Activated CD8-positive, alpha-beta T cell treated with anti-CD3 and anti-CD28 coated beads, Interleukin-2, amount 10 ng/mL, durations not matched to agents 7 days and 5 days (primary cell): ENCODE measurements around the gene PRKCA. TPM values are rescaled to one million over a fixed set of nuclear protein-coding genes. Genes with fewer than 3 reads are reported as not detected.

Experiments used
- ATAC-seq: fragments of 150-1000 bp; cut with Tn5 transposase; one replicate; pipeline ENCODE4 v1.10.0; 2021; ENCODE audit warnings: moderate library complexity
- CTCF ChIA-PET: fragments of 350-600 bp; sonication (Branson Sonifier 250); formaldehyde crosslinking; loops from one replicate; lab custom pipeline; 2021; ENCODE audit warnings: antibody characterized with exemption; lab: Charles Lee
- POLR2A ChIA-PET: fragments of 350-600 bp; sonication (Branson Sonifier 250); formaldehyde crosslinking; loops from one replicate; lab custom pipeline; 2021; ENCODE audit warnings: antibody characterized with exemption; lab: Charles Lee
- DNase-seq: peaks from one replicate; pipeline ENCODE4 v3.0.0-alpha.2; 2020
- H3K27ac Mint-ChIP-seq: one replicate; pipeline ENCODE4 v1.8.0; 2021; ENCODE audit warnings: mild to moderate bottlenecking, mixed read lengths
- H3K27me3 Mint-ChIP-seq: one replicate; pipeline ENCODE4 v1.8.0; 2021; ENCODE audit warnings: low read depth, mixed read lengths
- H3K36me3 Mint-ChIP-seq: one replicate; pipeline ENCODE4 v1.8.0; 2021; ENCODE audit warnings: low read depth, mixed read lengths
- H3K4me1 Mint-ChIP-seq: one replicate; pipeline ENCODE4 v1.8.0; 2021; ENCODE audit warnings: low read depth, mixed read lengths
- H3K4me3 Mint-ChIP-seq: one replicate; pipeline ENCODE4 v1.8.0; 2021; ENCODE audit warnings: mild to moderate bottlenecking, mixed read lengths
- H3K9me3 Mint-ChIP-seq: one replicate; pipeline ENCODE4 v1.8.0; 2022; ENCODE audit warnings: mixed read lengths; ENCODE audit not compliant: insufficient read depth
- total RNA-seq, 2 experiments: library from RNA; stranded (reverse); gene quantifications; one replicate each; pipeline ENCODE4 v1.2.3, GENCODE V29; 2021

Gene PRKCA
- total RNA-seq, 2 experiments from 2014 or later = 74.1 to 76.9 TPM

DNA sequence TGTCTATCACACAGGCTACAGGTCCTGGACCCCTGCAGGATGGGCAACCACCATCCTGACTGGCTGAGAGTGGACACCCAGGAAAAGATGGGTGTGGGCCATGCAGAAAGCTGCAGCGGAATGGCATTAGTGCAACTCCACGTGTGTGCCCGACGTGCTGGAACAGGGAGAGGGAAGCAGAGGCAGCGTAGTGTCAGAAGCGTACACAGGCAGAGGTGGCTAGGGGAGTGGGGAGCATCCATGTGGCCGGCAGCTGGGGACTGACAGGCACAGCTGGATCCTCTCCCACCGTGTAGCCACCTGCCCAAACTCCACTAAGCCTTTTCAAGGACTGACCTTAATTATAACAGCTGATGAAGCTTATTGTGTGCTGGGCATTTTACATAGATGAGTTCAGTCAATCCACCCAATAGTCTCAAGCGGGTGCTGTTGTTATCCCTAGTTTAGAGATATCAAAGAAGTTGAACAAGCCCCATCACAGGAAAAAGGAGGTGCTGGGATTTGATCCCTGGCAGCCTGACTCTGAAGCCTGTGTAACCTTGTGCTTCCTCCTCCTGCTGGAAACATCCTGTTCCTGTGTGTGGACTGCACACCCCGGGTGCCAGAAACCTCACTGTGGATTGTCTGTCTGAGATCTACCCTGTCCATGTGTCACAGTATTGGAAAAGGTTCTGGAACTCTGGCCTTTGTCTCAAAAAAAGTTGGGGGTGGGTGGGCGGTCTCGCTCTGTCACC is 114.0 kb downstream of the PRKCA start:
- ChIA-PET CTCF (no interaction called here), POLR2A (no interaction called here)
- H3K9me3 Mint-ChIP-seq = no peaks in the 10 kb centered on the region
- no peaks in the 10 kb centered on the region for H3K27me3 Mint-ChIP-seq
- DNase-seq (no peak), ATAC-seq (no peak)
- H3K4me1 Mint-ChIP-seq = peaks cover 60% of the 10 kb centered on the region
- H3K27ac Mint-ChIP-seq = no peak overlapping the region
- H3K36me3 Mint-ChIP-seq = peaks cover 27% of the 10 kb centered on the region
- H3K4me3 Mint-ChIP-seq = no peak overlapping the region

DNA sequence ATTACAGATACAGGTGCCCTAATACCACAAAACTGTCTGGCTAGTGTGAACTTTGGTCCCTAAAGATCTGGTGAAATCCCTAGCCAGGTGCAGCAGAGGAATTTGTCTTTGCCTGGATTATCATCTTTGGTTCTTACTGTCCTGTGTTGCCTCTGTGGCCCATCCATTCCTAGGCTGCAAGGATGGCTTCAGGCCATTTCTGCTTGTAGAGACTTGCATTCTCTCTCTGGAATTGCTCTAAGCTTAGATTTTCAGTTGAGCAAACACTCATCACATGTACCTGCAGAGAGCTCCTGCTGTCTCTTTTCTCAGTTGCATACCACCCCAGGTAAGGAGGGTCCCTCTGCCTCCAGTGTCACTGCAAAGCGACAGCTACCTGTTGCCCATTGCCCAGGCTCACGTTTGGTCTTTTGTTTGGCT is 114.9 kb downstream of the PRKCA start:
- ChIA-PET CTCF (interaction anchor here (0.8 kb wide), 1 partner anchor 18 kb away, joined by 3 read pairs; no protein-coding TSS in a partner anchor), POLR2A (no interaction called here)
- ATAC-seq (no peak), DNase-seq (no peak)
- no peaks in the 10 kb centered on the region for H3K27me3 Mint-ChIP-seq
- H3K9me3 Mint-ChIP-seq = no peaks in the 10 kb centered on the region
- H3K4me3 Mint-ChIP-seq = no peak overlapping the region
- peaks cover 63% of the 10 kb centered on the region for H3K4me1 Mint-ChIP-seq
- peaks cover 32% of the 10 kb centered on the region for H3K36me3 Mint-ChIP-seq
- H3K27ac Mint-ChIP-seq = no peak overlapping the region

DNA sequence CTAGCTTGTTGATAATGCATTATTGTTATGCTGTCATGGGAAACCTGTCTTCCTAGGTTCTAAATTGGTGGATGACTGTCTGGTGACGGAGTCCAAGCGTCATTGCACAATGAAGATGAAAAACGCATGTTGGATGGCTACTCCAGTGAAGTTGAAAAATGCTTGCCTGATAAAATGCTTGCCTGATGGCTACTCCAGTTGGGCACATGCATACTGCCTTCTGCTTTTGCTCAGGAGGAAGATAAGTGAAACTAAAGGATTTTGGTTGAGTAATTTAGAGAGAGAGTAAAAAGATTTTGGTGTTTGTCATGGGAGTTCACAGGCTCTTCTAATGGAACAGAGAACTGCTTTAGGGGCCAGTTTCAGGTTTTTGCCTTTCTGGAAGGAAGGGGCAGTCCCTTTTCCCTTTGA is 118.6 kb downstream of the PRKCA start:
- Mint-ChIP-seq H3K27me3 (no peaks in the 10 kb centered on the region), H3K27ac (peak overlapping the region; percentile 3), H3K36me3 (peaks cover 23% of the 10 kb centered on the region), H3K4me3 (no peak overlapping the region), H3K9me3 (no peaks in the 10 kb centered on the region), H3K4me1 (peaks cover 54% of the 10 kb centered on the region)
- ChIA-PET CTCF (interaction anchor here (0.6 to 1.1 kb wide), 2 partner anchors 11 to 15 kb away, joined by 3 to 4 read pairs; no protein-coding TSS in a partner anchor), POLR2A (no interaction called here)
- no peak for DNase-seq
- no peak for ATAC-seq

DNA sequence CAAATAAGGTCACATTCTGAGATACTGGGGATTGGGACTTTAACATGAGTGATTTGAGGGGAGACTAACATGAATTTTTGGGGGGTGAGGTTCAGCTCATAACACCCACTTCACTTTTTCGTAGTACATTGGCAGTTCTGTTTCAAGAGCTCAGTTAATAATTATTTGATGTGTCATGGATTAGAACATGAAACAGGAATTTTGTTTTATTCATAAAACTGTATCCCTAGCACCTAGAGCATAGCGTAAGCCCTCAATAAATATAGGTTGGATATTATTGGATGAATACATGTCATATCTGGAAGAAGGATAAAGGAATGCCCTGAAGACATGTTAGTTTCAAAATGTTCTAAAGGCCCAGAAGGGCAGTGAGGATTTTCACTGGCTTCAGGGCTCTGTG is 119.8 kb downstream of the PRKCA start:
- CTCF ChIA-PET = no interaction called here
- Mint-ChIP-seq H3K27me3 (no peaks in the 10 kb centered on the region), H3K4me1 (peaks cover 53% of the 10 kb centered on the region), H3K9me3 (no peaks in the 10 kb centered on the region), H3K27ac (peak overlapping the region; percentile 41), H3K36me3 (peaks cover 25% of the 10 kb centered on the region), H3K4me3 (no peak overlapping the region)
- ATAC-seq = no peak
- POLR2A ChIA-PET = no interaction called here
- DNase-seq = no peak

DNA sequence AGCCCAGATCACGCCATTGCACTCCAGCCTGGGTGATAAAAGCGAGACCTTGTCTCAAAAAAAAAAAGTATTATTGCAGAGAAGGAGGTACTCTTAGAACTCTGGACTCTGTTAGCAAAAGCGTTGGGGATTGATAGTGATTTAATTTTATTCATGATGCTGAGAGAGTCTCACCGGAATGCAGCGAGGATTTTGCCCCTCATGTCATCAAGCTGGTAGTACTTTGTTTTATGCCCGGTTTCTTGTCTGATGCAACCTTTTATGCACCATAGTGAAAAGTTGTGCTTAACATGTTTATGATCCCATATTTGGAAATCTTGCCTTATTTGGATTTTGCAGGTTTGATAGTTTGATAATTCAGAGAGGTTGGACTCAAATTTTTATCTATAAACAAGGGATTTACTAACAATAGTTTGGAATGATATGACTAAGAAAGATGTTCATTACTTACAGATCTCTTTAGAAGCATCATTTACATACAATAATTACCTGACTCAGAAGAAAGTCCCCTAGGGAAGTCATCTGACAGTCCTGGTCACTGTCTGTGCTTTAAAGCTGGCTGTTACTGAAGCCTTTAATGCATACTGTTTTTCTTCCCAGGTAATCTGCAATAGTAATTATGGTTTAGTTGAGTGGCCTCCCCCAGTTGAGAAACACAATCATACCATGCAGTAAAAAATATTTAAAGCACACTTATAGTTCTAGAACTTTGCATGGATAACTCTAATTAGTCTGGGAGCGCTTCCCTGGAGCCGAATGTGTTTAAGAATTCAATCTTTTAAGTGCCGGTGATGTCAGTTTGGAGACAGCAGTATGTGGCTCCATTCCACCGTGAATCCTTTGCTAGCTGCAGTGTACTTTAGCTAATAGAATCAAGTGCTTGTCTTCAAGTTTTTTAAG is 120.9 kb downstream of the PRKCA start:
- Mint-ChIP-seq H3K36me3 (peaks cover 27% of the 10 kb centered on the region), H3K4me1 (peaks cover 58% of the 10 kb centered on the region), H3K27ac (no peak overlapping the region), H3K27me3 (no peaks in the 10 kb centered on the region), H3K9me3 (no peaks in the 10 kb centered on the region), H3K4me3 (no peak overlapping the region)
- ATAC-seq (no peak), DNase-seq (no peak)
- POLR2A ChIA-PET = interaction anchor here (0.6 kb wide), 1 partner anchor 94 kb away, joined by 5 read pairs; no protein-coding TSS in a partner anchor
- CTCF ChIA-PET = interaction anchor here (0.9 to 1.1 kb wide), 4 partner anchors 17 to 108 kb away, joined by 3 read pairs; no protein-coding TSS in a partner anchor

DNA sequence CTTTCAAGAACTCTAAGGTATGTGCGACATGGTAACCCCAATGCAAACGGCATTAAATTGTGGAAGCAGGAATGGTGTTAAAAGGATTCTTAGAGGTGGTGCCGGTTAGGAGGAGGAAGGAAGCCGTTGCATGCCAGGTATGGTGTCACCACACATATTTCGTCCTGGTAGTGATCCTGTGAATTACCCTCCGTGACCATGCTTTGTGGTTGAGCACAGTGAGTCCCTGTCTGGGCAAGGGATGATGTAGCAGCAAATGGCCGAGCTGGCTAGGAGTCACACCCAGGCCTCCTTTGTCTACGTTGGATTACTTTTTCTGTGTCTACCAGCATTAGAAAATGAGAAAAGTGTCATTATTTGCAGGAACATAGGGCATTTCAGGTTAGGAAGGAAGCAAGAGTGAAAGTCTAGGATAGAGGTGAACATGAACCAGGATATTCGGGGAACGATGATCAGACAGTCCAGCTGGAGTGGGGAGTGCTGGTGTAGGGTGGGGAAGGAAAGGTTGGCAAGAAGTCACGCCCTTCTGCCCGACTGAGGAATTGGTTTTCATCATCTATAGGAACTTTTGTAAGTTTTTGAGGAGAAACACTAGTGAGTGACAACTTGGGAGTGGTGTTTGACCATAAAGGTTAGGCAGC is 123.5 kb downstream of the PRKCA start:
- ChIA-PET POLR2A (no interaction called here), CTCF (interaction anchor here (0.7 to 2.1 kb wide), 7 partner anchors 11 to 171 kb away, joined by 3 to 9 read pairs (median 4); no protein-coding TSS in a partner anchor)
- H3K9me3 Mint-ChIP-seq = no peaks in the 10 kb centered on the region
- no peaks in the 10 kb centered on the region for H3K27me3 Mint-ChIP-seq
- no peak for DNase-seq
- H3K4me3 Mint-ChIP-seq = peak overlapping the region; percentile 41
- H3K4me1 Mint-ChIP-seq = peaks cover 67% of the 10 kb centered on the region
- H3K36me3 Mint-ChIP-seq = peaks cover 21% of the 10 kb centered on the region
- ATAC-seq = no peak
- H3K27ac Mint-ChIP-seq = peak overlapping the region; percentile 78

DNA sequence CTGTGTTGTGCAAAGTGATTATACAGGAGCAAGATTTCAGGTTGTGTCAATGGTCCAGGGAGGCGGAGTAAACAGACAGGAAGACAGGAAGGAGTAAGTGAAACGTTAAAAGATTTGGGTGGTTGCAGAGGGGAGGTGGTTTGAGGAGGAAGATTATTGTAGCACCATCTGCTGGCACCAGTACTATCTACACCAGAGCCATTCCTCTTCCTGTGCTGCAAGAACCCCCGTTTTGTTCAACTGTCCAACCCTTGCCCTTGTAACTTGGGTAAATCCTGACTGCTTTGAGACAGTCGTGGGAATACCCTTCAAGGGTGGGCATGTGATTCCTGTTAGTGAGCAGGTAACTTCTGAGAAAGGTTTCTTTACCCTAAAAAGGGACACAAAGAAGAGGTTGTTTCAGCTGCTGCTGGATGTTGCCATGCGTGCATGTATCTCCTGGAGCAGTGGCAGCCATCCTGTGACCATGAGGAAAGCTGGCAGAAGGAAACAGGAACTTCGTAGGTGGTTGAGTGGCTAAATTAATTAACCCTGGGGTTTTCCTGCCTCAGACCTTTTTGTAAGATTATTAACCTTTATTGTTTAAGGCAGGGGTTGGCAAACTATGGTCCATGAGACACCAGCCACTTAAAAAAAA is 124.1 kb downstream of the PRKCA start:
- ChIA-PET POLR2A (no interaction called here), CTCF (interaction anchor here (0.6 to 2.1 kb wide), 10 partner anchors 11 to 171 kb away, joined by 3 to 9 read pairs (median 4); no protein-coding TSS in a partner anchor)
- no peaks in the 10 kb centered on the region for H3K9me3 Mint-ChIP-seq
- peaks cover 65% of the 10 kb centered on the region for H3K4me1 Mint-ChIP-seq
- peak overlapping the region; percentile 78 for H3K27ac Mint-ChIP-seq
- peak overlapping the region; percentile 41 for H3K4me3 Mint-ChIP-seq
- DNase-seq (peak; percentile 74), ATAC-seq (peak; percentile 96)
- no peaks in the 10 kb centered on the region for H3K27me3 Mint-ChIP-seq
- peaks cover 16% of the 10 kb centered on the region for H3K36me3 Mint-ChIP-seq

DNA sequence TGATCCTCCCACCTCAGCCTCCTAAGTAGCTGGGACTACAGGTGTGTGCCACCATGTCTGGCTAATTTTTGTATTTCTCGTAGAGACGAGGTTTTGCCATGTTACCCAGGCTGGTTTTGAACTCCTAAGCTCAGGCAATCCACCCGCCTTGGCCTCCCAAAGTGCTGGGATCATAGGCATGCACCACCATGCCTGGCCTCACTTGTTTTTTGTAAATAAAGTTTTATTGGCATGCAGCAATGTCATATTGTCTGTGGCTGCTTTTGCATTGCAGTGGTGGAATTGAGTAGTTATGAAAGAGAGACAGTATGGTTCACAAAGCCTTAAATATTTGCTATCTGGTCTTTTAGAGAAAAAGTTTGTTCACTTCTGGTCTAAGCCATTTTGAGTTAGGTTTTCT is 124.7 kb downstream of the PRKCA start:
- ATAC-seq (no peak), DNase-seq (no peak)
- peaks cover 65% of the 10 kb centered on the region for H3K4me1 Mint-ChIP-seq
- POLR2A ChIA-PET = no interaction called here
- peaks cover 12% of the 10 kb centered on the region for H3K36me3 Mint-ChIP-seq
- no peaks in the 10 kb centered on the region for H3K9me3 Mint-ChIP-seq
- no peak overlapping the region for H3K4me3 Mint-ChIP-seq
- H3K27ac Mint-ChIP-seq = no peak overlapping the region
- CTCF ChIA-PET = interaction anchor here (0.6 to 2.1 kb wide), 10 partner anchors 12 to 172 kb away, joined by 3 to 9 read pairs (median 4); no protein-coding TSS in a partner anchor
- no peaks in the 10 kb centered on the region for H3K27me3 Mint-ChIP-seq

DNA sequence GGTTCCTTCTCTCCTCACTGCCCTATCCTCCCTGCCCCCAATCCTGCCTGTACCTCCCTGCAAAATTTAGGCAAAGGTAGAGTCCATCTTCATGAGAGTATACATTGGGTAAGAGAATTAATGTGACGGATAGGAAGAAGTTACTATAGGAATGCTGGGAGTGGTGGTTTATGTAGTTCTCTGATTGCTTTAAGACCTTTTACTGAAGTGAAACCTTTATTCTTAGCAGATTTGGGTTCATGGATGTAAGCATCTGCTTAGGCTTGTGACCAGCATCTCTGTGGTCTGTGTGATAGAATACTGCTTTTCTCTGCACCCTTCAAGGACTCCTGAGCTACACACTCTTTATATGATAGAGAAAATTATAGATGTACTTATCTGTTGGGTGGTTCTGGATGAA is 127.3 kb downstream of the PRKCA start:
- CTCF ChIA-PET = interaction anchor here (0.8 to 1.4 kb wide), 3 partner anchors 102 to 229 kb away, joined by 3 to 8 read pairs (median 3); no protein-coding TSS in a partner anchor
- Mint-ChIP-seq H3K9me3 (no peaks in the 10 kb centered on the region), H3K36me3 (peaks cover 12% of the 10 kb centered on the region), H3K27ac (no peak overlapping the region), H3K4me1 (peaks cover 69% of the 10 kb centered on the region), H3K27me3 (no peaks in the 10 kb centered on the region), H3K4me3 (no peak overlapping the region)
- DNase-seq = no peak
- no peak for ATAC-seq
- POLR2A ChIA-PET = no interaction called here

DNA sequence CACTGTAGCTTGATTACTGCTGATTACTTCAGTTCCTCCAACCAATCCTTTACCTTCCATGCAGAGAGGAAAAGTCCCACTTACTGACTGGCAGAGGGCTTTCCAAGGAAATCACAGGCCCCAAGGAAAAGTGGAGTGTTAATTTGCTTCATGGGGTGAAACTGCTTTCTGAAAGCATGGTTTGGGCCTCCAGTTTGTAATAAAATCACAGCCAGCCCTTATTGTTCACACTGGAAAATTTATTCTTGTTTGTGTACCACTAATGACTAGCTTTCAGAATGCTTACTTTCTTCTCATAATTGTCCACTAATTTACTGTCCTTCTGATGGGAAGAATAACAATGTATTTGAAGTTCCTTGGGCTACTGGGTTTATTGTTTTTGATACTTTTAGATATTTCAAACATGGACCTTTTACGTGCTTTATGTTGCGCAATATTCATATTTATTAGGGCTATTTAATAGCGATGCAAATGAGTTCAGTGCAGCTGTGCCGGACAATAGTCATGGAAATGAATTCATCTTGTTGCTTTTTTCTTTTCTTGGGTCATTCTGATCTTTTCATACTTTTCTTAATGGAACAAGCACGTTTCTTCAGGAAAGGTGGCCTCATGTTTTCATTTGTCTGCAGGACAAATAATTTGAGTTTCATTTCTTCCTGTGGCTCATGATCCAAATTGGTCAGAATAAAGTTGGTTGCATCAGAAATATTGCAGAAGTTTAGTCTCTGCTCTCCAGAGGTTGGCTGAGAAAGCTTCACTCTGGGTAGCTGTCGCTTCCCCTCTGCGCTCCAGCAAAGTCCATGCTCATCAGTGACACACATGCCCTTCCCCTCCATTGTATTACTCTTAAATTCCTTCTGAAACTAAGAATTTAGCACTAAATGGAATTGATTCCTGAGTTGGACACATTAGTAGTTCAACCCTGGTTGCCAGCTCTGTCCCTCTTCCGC is 128.7 kb downstream of the PRKCA start:
- CTCF ChIA-PET = interaction anchor here (0.6 to 1.4 kb wide), 4 partner anchors 10 to 124 kb away, joined by 3 to 5 read pairs (median 3); no protein-coding TSS in a partner anchor
- H3K9me3 Mint-ChIP-seq = no peaks in the 10 kb centered on the region
- H3K27ac Mint-ChIP-seq = no peak overlapping the region

More for the DNA sequence above, 128.7 kb downstream of the PRKCA start:
- H3K4me3 Mint-ChIP-seq = no peak overlapping the region
- peaks cover 7% of the 10 kb centered on the region for H3K36me3 Mint-ChIP-seq
- no peaks in the 10 kb centered on the region for H3K27me3 Mint-ChIP-seq
- H3K4me1 Mint-ChIP-seq = peaks cover 56% of the 10 kb centered on the region
- POLR2A ChIA-PET = no interaction called here
- DNase-seq (no peak), ATAC-seq (no peak)
